Neural cell (in vitro differentiated cells): Measurements from ENCODE around the gene RYR2.

Experiments used
- EP300 ChIP-seq: fragments of 450-650 bp; conservative IDR thresholded peaks from 2 replicates; pipeline ENCODE4 v1.6.1; 2014; ENCODE audit warnings: antibody characterized with exemption, mild to moderate bottlenecking, moderate library complexity; ENCODE audit not compliant: poor library complexity, severe bottlenecking
- EZH2 ChIP-seq: fragments of 200-600, 300-800 bp; shearing (Covaris generic), sonication (generic); IDR thresholded peaks from 2 replicates; pipeline ENCODE4 v1.6.1; 2014; ENCODE audit warnings: antibody characterized with exemption, low read length, borderline replicate concordance, mild to moderate bottlenecking; ENCODE audit not compliant: insufficient read depth, poor library complexity, severe bottlenecking
- MXI1 ChIP-seq: fragments of 450-650 bp; conservative IDR thresholded peaks from 2 replicates; pipeline ENCODE4 v1.6.1; 2014; ENCODE audit warnings: antibody characterized with exemption, mild to moderate bottlenecking; ENCODE audit not compliant: poor library complexity, severe bottlenecking
- POLR2AphosphoS5 ChIP-seq: IDR thresholded peaks from 2 replicates; pipeline ENCODE4 v1.6.1; 2012
- RAD21 ChIP-seq: fragments of 450-650 bp; conservative IDR thresholded peaks from 2 replicates; pipeline ENCODE4 v1.6.1; 2014; ENCODE audit warnings: antibody characterized with exemption, mild to moderate bottlenecking, moderate library complexity
- REST ChIP-seq: IDR thresholded peaks from 2 replicates; pipeline ENCODE4 v1.6.1; 2012; ENCODE audit warnings: borderline replicate concordance
- SMC3 ChIP-seq: fragments of 450-650 bp; conservative IDR thresholded peaks from 2 replicates; pipeline ENCODE4 v1.6.1; 2014; ENCODE audit warnings: antibody characterized with exemption, mild to moderate bottlenecking, moderate library complexity; ENCODE audit not compliant: poor library complexity
- TAF1 ChIP-seq: IDR thresholded peaks from 2 replicates; pipeline ENCODE4 v1.6.1; 2012; ENCODE audit warnings: low read depth
- TF ChIP-seq, protein P1 (sequence below): fragments of 450-650 bp; IDR thresholded peaks from 2 replicates; pipeline ENCODE4 v1.5.1; 2014; ENCODE audit warnings: antibody characterized with exemption, mild to moderate bottlenecking, moderate library complexity; ENCODE audit not compliant: poor library complexity, severe bottlenecking

GRCh38 chr1:237525102-237525501 is 483.1 kb downstream of the RYR2 start:
- TF ChIP-seq RAD21: no peak
- TF ChIP-seq, protein P1, sequence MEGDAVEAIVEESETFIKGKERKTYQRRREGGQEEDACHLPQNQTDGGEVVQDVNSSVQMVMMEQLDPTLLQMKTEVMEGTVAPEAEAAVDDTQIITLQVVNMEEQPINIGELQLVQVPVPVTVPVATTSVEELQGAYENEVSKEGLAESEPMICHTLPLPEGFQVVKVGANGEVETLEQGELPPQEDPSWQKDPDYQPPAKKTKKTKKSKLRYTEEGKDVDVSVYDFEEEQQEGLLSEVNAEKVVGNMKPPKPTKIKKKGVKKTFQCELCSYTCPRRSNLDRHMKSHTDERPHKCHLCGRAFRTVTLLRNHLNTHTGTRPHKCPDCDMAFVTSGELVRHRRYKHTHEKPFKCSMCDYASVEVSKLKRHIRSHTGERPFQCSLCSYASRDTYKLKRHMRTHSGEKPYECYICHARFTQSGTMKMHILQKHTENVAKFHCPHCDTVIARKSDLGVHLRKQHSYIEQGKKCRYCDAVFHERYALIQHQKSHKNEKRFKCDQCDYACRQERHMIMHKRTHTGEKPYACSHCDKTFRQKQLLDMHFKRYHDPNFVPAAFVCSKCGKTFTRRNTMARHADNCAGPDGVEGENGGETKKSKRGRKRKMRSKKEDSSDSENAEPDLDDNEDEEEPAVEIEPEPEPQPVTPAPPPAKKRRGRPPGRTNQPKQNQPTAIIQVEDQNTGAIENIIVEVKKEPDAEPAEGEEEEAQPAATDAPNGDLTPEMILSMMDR: no peak
- no peak for TF ChIP-seq SMC3
- TF ChIP-seq TAF1: no peak
- TF ChIP-seq EP300: no peak
- no peak for TF ChIP-seq POLR2AphosphoS5
- no peak for TF ChIP-seq EZH2
- no peak for TF ChIP-seq MXI1
- no peak for TF ChIP-seq REST
